ENCODE measurements around the gene ANXA10. TPM values are rescaled to one million over a fixed set of nuclear protein-coding genes. Genes with fewer than 3 reads are reported as not detected.

The ANXA10 gene
- polyA plus RNA-seq, 1 donor, result not detected

Other genes starting within 250 kb of the ANXA10 start
- 3.8 TPM for gene DDX60, start 226.2 kb downstream of the ANXA10 start, polyA plus RNA-seq (ENCODE audit: insufficient read length)

Data from forelimb muscle (tissue), 1 donor.